Prostate gland (tissue), 2 donors: ENCODE measurements around the gene LZTS3. TPM values are rescaled to one million over a fixed set of nuclear protein-coding genes. Genes with fewer than 3 reads are reported as not detected.

Source experiments
- DNase-seq: peaks from one replicate; pipeline ENCODE4 v3.0.0-alpha.2; 2019; ENCODE audit warnings: low spot score
- H3K27ac ChIP-seq, 2 donors: fragments of 200-600 bp; sonication (generic); 2 replicates each; pipeline ENCODE4 v1.5.1; 2017 to 2019
- H3K27me3 ChIP-seq: fragments of 200-600 bp; sonication (generic); replicated peaks from 2 replicates; pipeline ENCODE4 v1.5.1; 2019; ENCODE audit not compliant: insufficient read depth
- H3K36me3 ChIP-seq, 2 donors: fragments of 200-600 bp; sonication (generic); 1 replicate in 1 of 2; 2 replicates in 1 of 2; pipeline versions ENCODE4 v1.5.1 to v1.8.1; 2017 to 2019
- H3K4me1 ChIP-seq: fragments of 200-600 bp; sonication (generic); replicated peaks from 2 replicates; pipeline ENCODE4 v1.5.1; 2019
- H3K4me3 ChIP-seq, 2 donors: fragments of 200-600 bp; sonication (generic); 2 replicates each; pipeline ENCODE4 v1.5.1; 2017 to 2019
- H3K9me3 ChIP-seq: fragments of 200-600 bp; sonication (generic); 2 replicates; pipeline ENCODE4 v1.5.1; 2017
- POLR2A ChIP-seq: fragments of 450-650 bp; IDR thresholded peaks from one replicate; pipeline ENCODE4 v1.6.1; 2016; ENCODE audit warnings: antibody characterized with exemption, mild to moderate bottlenecking
- POLR2AphosphoS5 ChIP-seq: sonication (generic); formaldehyde crosslinking; IDR thresholded peaks from one replicate; pipeline ENCODE4 v1.6.1; 2017; ENCODE audit warnings: antibody characterized with exemption
- WGBS: methylation state at CpG from one replicate; pipeline ENCODE4 v1.1.5; 2018; 5-methylcytosine and 5-hydroxymethylcytosine counted together
- intact Hi-C: fragments of 100-400 bp; cut with DNase I; formaldehyde crosslinking; loops from one replicate; pipeline ENCODE4 v1.14.2; 2022
- total RNA-seq, 2 donors: library from RNA; depleted of rRNA; stranded (reverse); fragments of >200 nt; gene quantifications; one replicate each; pipeline ENCODE4 v1.1.0, GENCODE V29; 2016
- TF ChIP-seq, protein P1 (sequence below), 4 experiments: fragments of 200-600 bp in 2 of 4; fragments of 450-650 bp in 2 of 4; sonication (generic) in 2 of 4; IDR thresholded peaks; 1 replicate in 3 of 4; 2 replicates in 1 of 4; pipeline ENCODE4 v1.5.1; 2016 to 2019; ENCODE audit warnings: antibody characterized with exemption in 4 of 4, mild to moderate bottlenecking in 2 of 4, moderate library complexity in 2 of 4

The LZTS3 gene
- total RNA-seq, 2 donors from 2014 or later: 23.7 to 29.1 TPM

- TF ChIP-seq POLR2A (no peak), POLR2AphosphoS5 (no peak)
- TF ChIP-seq, protein P1, sequence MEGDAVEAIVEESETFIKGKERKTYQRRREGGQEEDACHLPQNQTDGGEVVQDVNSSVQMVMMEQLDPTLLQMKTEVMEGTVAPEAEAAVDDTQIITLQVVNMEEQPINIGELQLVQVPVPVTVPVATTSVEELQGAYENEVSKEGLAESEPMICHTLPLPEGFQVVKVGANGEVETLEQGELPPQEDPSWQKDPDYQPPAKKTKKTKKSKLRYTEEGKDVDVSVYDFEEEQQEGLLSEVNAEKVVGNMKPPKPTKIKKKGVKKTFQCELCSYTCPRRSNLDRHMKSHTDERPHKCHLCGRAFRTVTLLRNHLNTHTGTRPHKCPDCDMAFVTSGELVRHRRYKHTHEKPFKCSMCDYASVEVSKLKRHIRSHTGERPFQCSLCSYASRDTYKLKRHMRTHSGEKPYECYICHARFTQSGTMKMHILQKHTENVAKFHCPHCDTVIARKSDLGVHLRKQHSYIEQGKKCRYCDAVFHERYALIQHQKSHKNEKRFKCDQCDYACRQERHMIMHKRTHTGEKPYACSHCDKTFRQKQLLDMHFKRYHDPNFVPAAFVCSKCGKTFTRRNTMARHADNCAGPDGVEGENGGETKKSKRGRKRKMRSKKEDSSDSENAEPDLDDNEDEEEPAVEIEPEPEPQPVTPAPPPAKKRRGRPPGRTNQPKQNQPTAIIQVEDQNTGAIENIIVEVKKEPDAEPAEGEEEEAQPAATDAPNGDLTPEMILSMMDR (IDR thresholded peaks at IDR 0.05): no peak
- intact Hi-C loops: no loop called here
- Histone ChIP-seq H3K9me3 (no peaks in the 10 kb centered on the region), H3K4me1 (no peaks in the 10 kb centered on the region), H3K4me3 (no peak overlapping the region), H3K36me3 (no peaks in the 10 kb centered on the region), H3K27me3 (no peaks in the 10 kb centered on the region), H3K27ac (peak overlapping the region in 1 of 2 donors; percentile 79)
- WGBS: 26% methylated on average over 1 of the region's 1 CpG
- no peak for DNase-seq
Observed at GRCh38 chr20:3175270-3175669, 1.9 kb upstream of the LZTS3 start.

GRCh38 chr20:3174442-3175261, 1.3 kb upstream of the LZTS3 start:
- Histone ChIP-seq H3K4me3 (peak overlapping the region; percentile 67 to 91), H3K36me3 (no peaks in the 10 kb centered on the region), H3K27ac (peak overlapping the region; percentile 73 to 79), H3K9me3 (no peaks in the 10 kb centered on the region), H3K27me3 (no peaks in the 10 kb centered on the region), H3K4me1 (no peaks in the 10 kb centered on the region)
- no peak for DNase-seq
- 25% methylated on average over 13 of the region's 13 CpGs for WGBS
- TF ChIP-seq, protein P1 (IDR thresholded peaks at IDR 0.05): peak in 1 of 4 experiments; percentile 18
- TF ChIP-seq POLR2A: no peak
- intact Hi-C loops: no loop called here

DNA sequence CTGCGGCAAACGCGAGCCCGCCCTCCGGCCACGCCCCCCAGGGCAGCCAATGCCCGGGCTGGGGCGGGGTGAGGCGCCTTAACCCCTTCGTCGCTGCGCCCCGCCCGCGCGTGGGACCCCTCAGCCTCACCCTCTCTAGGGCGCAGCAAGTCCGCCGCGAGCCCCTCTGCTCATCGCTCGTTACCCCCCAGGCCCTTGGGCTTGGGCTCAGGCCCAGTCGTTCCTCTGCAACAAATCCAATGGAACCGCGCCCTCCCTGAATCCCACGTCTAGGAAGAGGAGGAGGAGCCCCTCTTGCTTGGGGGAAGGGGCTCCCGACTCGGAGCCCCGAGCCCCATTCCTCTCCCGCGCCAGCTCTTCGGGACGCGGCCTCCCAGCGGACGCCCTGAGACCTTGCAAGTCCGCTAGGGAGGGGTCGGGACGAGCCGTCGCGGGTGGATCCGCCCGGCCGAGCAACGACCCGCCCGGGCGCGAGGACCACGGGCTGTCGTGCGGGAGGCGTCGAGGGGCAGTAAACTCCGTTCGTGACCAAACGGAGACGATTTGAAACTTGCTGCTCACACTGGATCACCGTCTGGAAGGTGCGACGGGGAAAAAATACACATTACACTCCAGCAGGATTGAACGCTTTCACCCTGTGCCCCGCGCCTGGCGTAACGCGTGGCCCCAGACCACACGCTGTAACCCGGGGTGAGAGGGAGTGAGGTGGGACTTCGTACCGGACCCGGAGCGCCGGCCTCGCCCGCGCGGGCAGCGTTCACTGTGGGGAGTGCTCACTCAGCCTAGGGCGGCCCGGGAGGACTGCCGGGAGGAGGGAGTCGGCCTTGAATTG, 477 bp upstream of the LZTS3 start:
- intact Hi-C loops: no loop called here
- DNase-seq: peak; percentile 84
- no peak for TF ChIP-seq POLR2A
- TF ChIP-seq, protein P1 (IDR thresholded peaks at IDR 0.05): peak in 2 of 4 experiments; percentile 5 to 15
- peak; percentile 28 for TF ChIP-seq POLR2AphosphoS5
- H3K4me1 ChIP-seq: no peaks in the 10 kb centered on the region
- peak overlapping the region; percentile 67 to 91 for H3K4me3 ChIP-seq
- no peaks in the 10 kb centered on the region for H3K27me3 ChIP-seq
- H3K27ac ChIP-seq: peak overlapping the region; percentile 73 to 79
- WGBS: under 1% methylated on average over 61 of the region's 84 CpGs
- H3K9me3 ChIP-seq: no peaks in the 10 kb centered on the region
- no peaks in the 10 kb centered on the region for H3K36me3 ChIP-seq

- Histone ChIP-seq H3K4me3 (peak overlapping the region; percentile 67 to 91), H3K4me1 (no peaks in the 10 kb centered on the region), H3K36me3 (no peaks in the 10 kb centered on the region), H3K27me3 (no peaks in the 10 kb centered on the region), H3K27ac (no peak overlapping the region), H3K9me3 (no peaks in the 10 kb centered on the region)
- WGBS: 41% methylated on average over 5 of the region's 5 CpGs
- no peak for TF ChIP-seq POLR2AphosphoS5
- no peak for TF ChIP-seq POLR2A
- TF ChIP-seq, protein P1 (IDR thresholded peaks at IDR 0.05): no peak
- intact Hi-C loops: no loop called here
- no peak for DNase-seq
Observed at GRCh38 chr20:3172126-3172932, 1.0 kb downstream of the LZTS3 start.
